ENCODE measurements around the gene GABBR1.
"Not testable (repeated sequence)": the region's sequence is repeated elsewhere in the genome, so short reads cannot be mapped to it uniquely, and the experiment has no call there.

GRCh38 chr6:29661502-29662141 lies 28.6 kb upstream of the GABBR1 start:
- not testable (repeated sequence) for TF ChIP-seq POLR2AphosphoS5 (IDR thresholded peaks at IDR 0.05; ENCODE audit: low read depth, low read length); CTCF (IDR thresholded peaks at IDR 0.05); SIN3A (IDR thresholded peaks at IDR 0.05; ENCODE audit: borderline replicate concordance, insufficient read depth, low read depth, low read length)
